H9 (cell line): Measurements from ENCODE around the gene PPP2R5E. TPM values are rescaled to one million over a fixed set of nuclear protein-coding genes. Genes with fewer than 3 reads are reported as not detected.

ENCODE experiments used
- DNase-seq: peaks from one replicate; pipeline ENCODE4 v3.0.0-alpha.2; 2017
- H2AFZ ChIP-seq: one replicate; pipeline ENCODE4 v1.6.1; 2013; ENCODE audit warnings: mild to moderate bottlenecking, low read length, control low read depth, moderate library complexity
- H2AK5ac ChIP-seq: 2 replicates; pipeline ENCODE4 v1.6.1; 2013; ENCODE audit warnings: low read length, control low read depth, mixed read lengths; ENCODE audit not compliant: insufficient read length
- H2BK120ac ChIP-seq: one replicate; pipeline ENCODE4 v1.6.1; 2013; ENCODE audit warnings: low read depth, mild to moderate bottlenecking, low read length, control low read depth, inconsistent platforms; ENCODE audit not compliant: poor library complexity, severe bottlenecking
- H2BK12ac ChIP-seq: 2 replicates; pipeline ENCODE4 v1.6.1; 2013; ENCODE audit warnings: low read length, control low read depth, mixed read lengths, low read depth; ENCODE audit not compliant: insufficient read length
- H2BK15ac ChIP-seq: 2 replicates; pipeline ENCODE4 v1.6.1; 2013; ENCODE audit warnings: low read depth, low read length, control low read depth
- H2BK20ac ChIP-seq: one replicate; pipeline ENCODE4 v1.6.1; 2013; ENCODE audit warnings: low read depth, mild to moderate bottlenecking, low read length, control low read depth, inconsistent platforms; ENCODE audit not compliant: poor library complexity, severe bottlenecking
- H2BK5ac ChIP-seq: 2 replicates; pipeline ENCODE4 v1.6.1; 2013; ENCODE audit warnings: low read length, control low read depth, mixed read lengths; ENCODE audit not compliant: insufficient read length
- H3K14ac ChIP-seq: 2 replicates; pipeline ENCODE4 v1.6.1; 2013; ENCODE audit warnings: low read length, control low read depth; ENCODE audit not compliant: insufficient read depth
- H3K18ac ChIP-seq: 2 replicates; pipeline ENCODE4 v1.6.1; 2013; ENCODE audit warnings: low read depth, mild to moderate bottlenecking, mixed read lengths, low read length, control low read depth; ENCODE audit not compliant: insufficient read length
- H3K23ac ChIP-seq: 2 replicates; pipeline ENCODE4 v1.6.1; 2013; ENCODE audit warnings: low read length, control low read depth, mixed read lengths, low read depth; ENCODE audit not compliant: insufficient read length
- H3K23me2 ChIP-seq: 2 replicates; pipeline ENCODE4 v1.6.1; 2013; ENCODE audit warnings: low read depth, mild to moderate bottlenecking, mixed read lengths, low read length, control low read depth; ENCODE audit not compliant: insufficient read length, poor library complexity, severe bottlenecking
- H3K27ac ChIP-seq: 2 replicates; pipeline ENCODE4 v1.5.1; 2013; ENCODE audit warnings: low read length, control low read depth, mixed read lengths, low read depth; ENCODE audit not compliant: insufficient read length
- H3K27me3 ChIP-seq: 2 replicates; pipeline ENCODE4 v1.6.1; 2013; ENCODE audit warnings: low read length, control low read depth, inconsistent platforms; ENCODE audit not compliant: insufficient read depth
- H3K4ac ChIP-seq: 2 replicates; pipeline ENCODE4 v1.6.1; 2013; ENCODE audit warnings: low read depth, mild to moderate bottlenecking, control low read depth, inconsistent platforms, low read length, moderate library complexity
- H3K4me1 ChIP-seq: 2 replicates; pipeline ENCODE4 v1.6.1; 2013; ENCODE audit warnings: low read length, control low read depth, inconsistent platforms; ENCODE audit not compliant: insufficient read depth
- H3K4me2 ChIP-seq: 2 replicates; pipeline ENCODE4 v1.6.1; 2013; ENCODE audit warnings: low read length, control low read depth, mixed read lengths; ENCODE audit not compliant: insufficient read length, insufficient read depth
- H3K56ac ChIP-seq: 2 replicates; pipeline ENCODE4 v1.6.1; 2013; ENCODE audit warnings: low read depth, mild to moderate bottlenecking, mixed read lengths, low read length, control low read depth; ENCODE audit not compliant: insufficient read length
- H3K79me1 ChIP-seq: 2 replicates; pipeline ENCODE4 v1.6.1; 2013; ENCODE audit warnings: low read depth, mild to moderate bottlenecking, moderate library complexity, low read length, control low read depth, inconsistent platforms; ENCODE audit not compliant: insufficient read depth, poor library complexity, severe bottlenecking
- H3K79me2 ChIP-seq: 2 replicates; pipeline ENCODE4 v1.6.1; 2013; ENCODE audit warnings: low read length, control low read depth, inconsistent platforms; ENCODE audit not compliant: insufficient read depth
- H3K9ac ChIP-seq: 2 replicates; pipeline ENCODE4 v1.6.1; 2013; ENCODE audit warnings: low read length, control low read depth, mixed read lengths; ENCODE audit not compliant: insufficient read length; ENCODE audit errors: extremely low read depth
- H3K9me3 ChIP-seq: one replicate; pipeline ENCODE4 v1.6.1; 2013; ENCODE audit warnings: low read depth, low read length, inconsistent platforms; ENCODE audit not compliant: control insufficient read depth
- H3T11ph ChIP-seq: one replicate; pipeline ENCODE4 v1.6.1; 2013; ENCODE audit warnings: mild to moderate bottlenecking, low read length, control low read depth, inconsistent platforms
- H4K20me1 ChIP-seq: one replicate; pipeline ENCODE4 v1.6.1; 2013; ENCODE audit not compliant: control insufficient read depth, insufficient read length, insufficient read depth
- H4K5ac ChIP-seq: 2 replicates; pipeline ENCODE4 v1.6.1; 2013; ENCODE audit warnings: low read depth, mild to moderate bottlenecking, mixed read lengths, low read length, control low read depth; ENCODE audit not compliant: insufficient read length
- H4K8ac ChIP-seq: replicated peaks from 2 replicates; pipeline ENCODE4 v1.6.1; 2013; ENCODE audit warnings: low read length, control low read depth, mixed read lengths, low read depth; ENCODE audit not compliant: insufficient read length
- H4K91ac ChIP-seq: 2 replicates; pipeline ENCODE4 v1.6.1; 2013; ENCODE audit warnings: low read depth, mild to moderate bottlenecking, moderate library complexity, mixed read lengths, low read length, control low read depth; ENCODE audit not compliant: insufficient read length
- H3K27ac Mint-ChIP-seq, 3 experiments: 2 replicates in 2 of 3; 3 replicates in 1 of 3; pipeline ENCODE4 v1.8.0; 2020 to 2021; ENCODE audit warnings: mixed read lengths in 3 of 3, mild to moderate bottlenecking in 1 of 3, moderate library complexity in 1 of 3
- H3K27me3 Mint-ChIP-seq: 2 replicates; pipeline ENCODE4 v1.8.0; 2021; ENCODE audit warnings: low read depth, mild to moderate bottlenecking, moderate library complexity, mixed read lengths
- H3K36me3 Mint-ChIP-seq, 3 experiments: 2 replicates in 2 of 3; 3 replicates in 1 of 3; pipeline ENCODE4 v1.8.0; 2020 to 2021; ENCODE audit warnings: low read depth in 3 of 3, mixed read lengths in 3 of 3; ENCODE audit not compliant: insufficient read depth in 1 of 3
- H3K4me1 Mint-ChIP-seq, 2 experiments: 2 replicates each; pipeline ENCODE4 v1.8.0; 2020; ENCODE audit warnings: mixed read lengths in 2 of 2
- H3K4me3 Mint-ChIP-seq, 2 experiments: 2 replicates in 1 of 2; 3 replicates in 1 of 2; pipeline ENCODE4 v1.8.0; 2020 to 2021; ENCODE audit warnings: mild to moderate bottlenecking in 2 of 2, mixed read lengths in 2 of 2, moderate library complexity in 1 of 2
- H3K9me3 Mint-ChIP-seq, 2 experiments: 2 replicates in 1 of 2; 3 replicates in 1 of 2; pipeline ENCODE4 v1.8.0; 2020; ENCODE audit warnings: mild to moderate bottlenecking in 2 of 2, mixed read lengths in 2 of 2, moderate library complexity in 1 of 2
- CTCF ChIP-seq: fragments of 200-600 bp; sonication (generic); conservative IDR thresholded peaks from 3 replicates; pipeline ENCODE4 v1.8.0; 2021; ENCODE audit warnings: antibody characterized with exemption, mild to moderate bottlenecking
- WGBS: extraction: QIAGEN DNeasy Blood & Tissue Kit; methylation state at CpG from one replicate; pipeline ENCODE4 v1.1.7; 2013; ENCODE audit warnings: missing lambda C conversion rate, low lambda C conversion rate, mixed read lengths; ENCODE audit not compliant: insufficient read length; ENCODE audit errors: extremely low coverage; 5-methylcytosine and 5-hydroxymethylcytosine counted together
- total RNA-seq: library from RNA; stranded (reverse); gene quantifications from 2 replicates; pipeline ENCODE4 v1.2.1, GENCODE V29; 2021

Gene PPP2R5E
- total RNA-seq, 1 experiment from 2014 or later = 65.8 TPM

GRCh38 chr14:63345826-63346225 lies 197.4 kb downstream of the PPP2R5E start:
- no peaks in the 10 kb centered on the region for H3K27me3 ChIP-seq
- no peak for DNase-seq
- H2BK5ac ChIP-seq = no peak overlapping the region
- H3K9me3 ChIP-seq = no peaks in the 10 kb centered on the region
- no peaks in the 10 kb centered on the region for H3K27me3 Mint-ChIP-seq
- peaks cover 3 to 10% of the 10 kb centered on the region in 2 experiments for H3K4me1 Mint-ChIP-seq
- no peak overlapping the region for H3K9ac ChIP-seq
- no peaks in the 10 kb centered on the region for H3K4me1 ChIP-seq
- no peak overlapping the region for H2AFZ ChIP-seq
- no peak overlapping the region for H3K27ac ChIP-seq
- no peaks in the 10 kb centered on the region for H3K9me3 Mint-ChIP-seq
- no peak overlapping the region for H3K27ac Mint-ChIP-seq
- no peak overlapping the region for H4K8ac ChIP-seq
- H3K18ac ChIP-seq = no peak overlapping the region
- H4K5ac ChIP-seq = no peak overlapping the region
- no peak overlapping the region for H2BK20ac ChIP-seq
- no peak overlapping the region for H2BK12ac ChIP-seq
- H2AK5ac ChIP-seq = no peak overlapping the region
- H2BK120ac ChIP-seq = no peak overlapping the region
- H3K4me3 Mint-ChIP-seq = no peak overlapping the region
- H4K20me1 ChIP-seq = no peaks in the 10 kb centered on the region
- TF ChIP-seq CTCF = no peak
- H3T11ph ChIP-seq = no peak overlapping the region
- no peaks in the 10 kb centered on the region for H3K79me1 ChIP-seq
- no CpG with 5 or more reads among the region's 3 CpGs for WGBS
- no peaks in the 10 kb centered on the region for H3K23me2 ChIP-seq
- H2BK15ac ChIP-seq = no peak overlapping the region
- no peak overlapping the region for H3K56ac ChIP-seq
- H3K14ac ChIP-seq = no peak overlapping the region
- no peak overlapping the region for H3K4ac ChIP-seq
- no peak overlapping the region for H4K91ac ChIP-seq
- no peaks in the 10 kb centered on the region for H3K79me2 ChIP-seq
- no peak overlapping the region for H3K23ac ChIP-seq
- no peaks in the 10 kb centered on the region for H3K36me3 Mint-ChIP-seq
- no peak overlapping the region for H3K4me2 ChIP-seq
